Activated CD8-positive, alpha-beta memory T cell treated with anti-CD3 and anti-CD28 coated beads for 48 hours (primary cell): Measurements from ENCODE around the gene PLCE1.
A peak's percentile ranks its signal among the peaks of the same experiment; 100 is the strongest.
"Not testable (repeated sequence)": the region's sequence is repeated elsewhere in the genome, so short reads cannot be mapped to it uniquely, and the experiment has no call there.

Experiments used
- DNase-seq, 3 experiments: peaks; one replicate each; pipeline ENCODE4 v3.0.0-alpha.2; 2020; ENCODE audit warnings: low read depth in 2 of 3, low spot score in 2 of 3

PLCE1 gene

GRCh38 chr10:93993782-93994437, at the start of gene PLCE1:
TSS of gene PLCE1 (plus strand) at chr10:93993931. CDS start at chr10:94031047, 37,116 bp downstream.
- peak in 1 of 3 experiments; percentile 3 for DNase-seq

- DNase-seq = no peak
These were observed 47.9 kb upstream of the PLCE1 start for GRCh38 chr10:93945819-93946218.

DNA sequence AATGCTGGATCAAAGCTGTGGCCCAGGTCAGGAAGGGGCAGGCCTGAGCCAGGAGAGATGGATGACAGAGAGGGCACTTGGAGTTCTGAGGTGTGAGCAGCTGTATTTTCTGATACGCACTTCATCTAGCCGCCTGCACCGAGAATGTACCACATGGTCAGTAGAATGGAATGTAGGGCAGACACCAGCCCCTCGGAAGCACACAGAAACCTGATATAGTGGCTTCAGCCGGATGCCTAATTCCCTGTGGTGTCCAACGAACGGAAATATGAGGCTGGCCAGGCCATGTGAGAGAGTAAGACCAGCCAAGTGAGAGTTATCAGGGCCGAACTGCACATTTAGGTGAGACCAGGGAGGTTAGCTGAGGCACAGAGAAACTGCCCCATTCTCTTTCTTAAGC, 46.7 kb upstream of the PLCE1 start:
- no peak for DNase-seq

GRCh38 chr10:93947524-93947923, 46.2 kb upstream of the PLCE1 start:
- no peak for DNase-seq

DNA sequence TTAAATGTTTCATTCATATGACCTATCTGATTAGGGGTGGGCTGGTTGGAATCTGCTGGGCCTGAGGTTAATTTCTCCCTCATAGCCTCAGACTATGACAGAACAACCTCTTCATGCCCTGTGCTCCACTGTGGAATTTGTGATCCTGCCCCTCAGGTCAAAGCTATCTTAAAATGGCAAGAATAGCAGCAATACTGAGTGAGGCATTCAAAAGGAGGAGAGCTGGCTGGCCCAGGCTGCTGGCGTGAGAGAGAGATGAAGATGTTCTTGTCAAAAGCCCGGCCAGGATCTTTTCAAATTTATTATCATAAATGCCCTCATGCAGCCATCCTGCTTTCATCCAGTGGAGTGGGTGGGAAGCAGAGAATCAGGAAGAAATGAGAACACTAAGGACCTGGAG, 41.8 kb upstream of the PLCE1 start:
- no peak for DNase-seq

GRCh38 chr10:93954299-93954698, 39.4 kb upstream of the PLCE1 start:
- no peak for DNase-seq

DNA sequence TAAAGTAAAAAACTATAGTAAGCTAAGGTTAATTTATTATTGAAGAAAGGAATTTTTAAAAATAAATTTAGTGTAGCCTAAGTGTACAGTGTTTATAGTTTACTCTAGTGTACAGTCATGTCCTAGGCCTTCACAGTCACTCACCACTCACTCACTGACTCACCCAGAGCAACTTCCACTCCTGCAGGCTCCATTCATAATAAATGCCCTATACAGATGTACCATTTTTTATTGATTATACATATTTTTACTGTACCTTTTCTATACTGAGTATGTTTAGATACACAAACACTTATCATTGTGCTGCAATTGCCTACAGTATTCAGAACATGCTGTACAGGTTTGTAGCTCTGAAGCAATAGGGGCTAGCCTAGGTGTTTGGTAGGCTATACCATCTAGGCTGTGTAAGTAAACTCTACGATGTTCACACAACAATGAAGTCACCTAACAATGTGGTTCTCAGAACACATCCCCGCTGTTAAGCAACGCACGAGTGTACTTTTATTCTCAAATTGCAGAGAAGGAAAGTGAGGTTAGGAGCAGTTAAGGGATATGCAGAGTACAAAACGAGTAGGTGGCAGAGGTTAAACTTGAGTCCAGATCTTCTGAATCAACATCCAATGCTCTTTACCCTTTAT, 38.9 kb upstream of the PLCE1 start:
- DNase-seq = no peak

DNA sequence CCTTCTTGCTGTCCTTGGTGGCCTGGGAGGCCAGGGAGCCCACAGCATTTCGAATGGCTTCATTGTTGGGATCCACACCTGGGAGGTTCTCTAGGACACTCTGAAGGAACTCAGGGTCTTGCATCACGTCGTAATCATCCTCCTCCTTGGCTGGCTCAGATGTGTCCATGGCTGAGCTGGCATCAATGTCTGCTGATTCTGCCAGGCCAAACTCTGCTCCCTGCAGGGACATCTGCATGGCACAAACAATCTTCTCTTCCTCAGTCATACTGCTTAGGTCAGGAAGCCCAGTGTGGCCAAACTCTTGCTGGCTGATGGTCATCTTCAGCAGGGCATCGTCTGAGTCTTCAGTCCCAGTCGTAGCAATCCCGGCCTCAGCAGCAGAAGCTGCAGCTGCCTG, 34.9 kb upstream of the PLCE1 start:
- DNase-seq = no peak

- not testable (repeated sequence) for DNase-seq
These were observed 32.7 kb upstream of the PLCE1 start for GRCh38 chr10:93960988-93961387.

- DNase-seq = no peak
These were observed 30.8 kb upstream of the PLCE1 start for GRCh38 chr10:93962973-93963372.

DNA sequence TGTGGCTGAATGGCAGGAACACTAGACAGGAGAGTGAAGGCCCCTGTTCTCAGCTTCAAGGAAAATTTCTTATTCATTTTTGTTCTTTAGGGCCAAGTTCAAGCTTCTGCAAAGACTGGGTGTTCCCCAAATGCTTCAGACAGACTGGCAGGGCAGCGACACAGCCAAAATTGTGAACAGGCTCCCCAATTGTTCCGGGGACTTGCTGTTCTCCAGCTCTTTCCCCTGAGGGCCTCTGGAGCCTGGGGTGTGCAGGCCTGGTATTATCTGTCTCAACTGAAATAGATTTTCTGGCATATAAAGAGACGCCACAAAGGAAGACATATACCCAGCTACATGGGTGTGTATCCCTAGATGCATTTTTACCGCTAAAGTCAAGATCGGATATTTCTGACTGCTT, 30.3 kb upstream of the PLCE1 start:
- DNase-seq = no peak

DNA sequence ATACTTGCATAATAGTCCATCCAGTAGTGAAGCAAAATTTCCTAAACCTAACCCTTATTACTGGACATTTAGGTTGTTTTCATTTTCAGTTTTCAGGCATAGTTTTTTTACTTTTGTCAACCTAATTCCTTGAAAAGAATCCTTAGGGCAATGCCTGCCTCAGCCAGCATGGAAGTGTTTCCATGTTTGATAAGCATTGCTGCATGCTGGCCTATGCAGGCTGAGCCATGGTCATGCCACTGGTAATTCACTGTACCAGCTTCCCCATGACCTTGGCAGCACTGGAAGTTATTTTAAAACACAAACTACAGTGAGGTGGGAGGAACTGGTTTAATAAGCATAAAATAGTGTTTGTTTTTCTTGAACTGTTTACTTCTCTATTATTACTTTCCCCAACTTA, 27.8 kb upstream of the PLCE1 start:
- no peak for DNase-seq

DNA sequence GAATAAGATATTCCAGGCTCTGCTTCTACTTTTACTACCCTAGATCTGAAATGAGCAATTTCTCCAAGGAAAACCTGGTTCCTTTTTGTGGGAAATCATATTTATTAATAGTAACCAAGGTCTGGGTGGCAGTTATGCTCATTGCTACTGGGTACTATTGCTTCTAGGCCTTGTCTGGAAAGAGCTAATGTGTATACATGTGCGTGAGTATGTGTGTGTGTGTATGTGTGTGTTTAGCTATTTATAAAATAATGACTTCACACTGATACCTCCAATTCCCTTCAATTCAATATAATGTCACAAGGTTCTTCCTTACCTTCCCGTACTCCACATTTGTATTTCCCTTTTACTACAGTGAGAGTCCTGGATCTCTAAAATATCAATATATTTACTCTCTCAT, 26.0 kb upstream of the PLCE1 start:
- DNase-seq = no peak

DNA sequence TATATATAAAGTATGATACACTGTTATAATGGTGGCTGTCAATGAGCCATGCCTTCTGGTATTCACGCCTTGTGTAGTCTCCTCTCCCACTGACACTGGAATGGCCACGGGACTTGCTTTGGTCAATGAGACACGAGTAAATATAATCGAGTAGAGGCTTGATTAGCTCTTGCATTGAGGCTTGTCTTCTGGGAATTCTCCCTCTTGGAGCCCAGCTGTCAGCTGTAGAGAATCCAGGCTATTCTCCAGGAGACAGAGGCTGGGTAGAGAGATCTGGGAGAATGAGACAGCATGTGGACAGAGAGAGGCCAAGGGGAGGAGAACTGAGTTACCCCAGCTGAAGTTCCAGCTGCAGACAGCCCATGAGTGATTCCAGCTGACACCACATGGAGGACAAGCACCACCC, 25.2 kb upstream of the PLCE1 start:
- DNase-seq = no peak

DNA sequence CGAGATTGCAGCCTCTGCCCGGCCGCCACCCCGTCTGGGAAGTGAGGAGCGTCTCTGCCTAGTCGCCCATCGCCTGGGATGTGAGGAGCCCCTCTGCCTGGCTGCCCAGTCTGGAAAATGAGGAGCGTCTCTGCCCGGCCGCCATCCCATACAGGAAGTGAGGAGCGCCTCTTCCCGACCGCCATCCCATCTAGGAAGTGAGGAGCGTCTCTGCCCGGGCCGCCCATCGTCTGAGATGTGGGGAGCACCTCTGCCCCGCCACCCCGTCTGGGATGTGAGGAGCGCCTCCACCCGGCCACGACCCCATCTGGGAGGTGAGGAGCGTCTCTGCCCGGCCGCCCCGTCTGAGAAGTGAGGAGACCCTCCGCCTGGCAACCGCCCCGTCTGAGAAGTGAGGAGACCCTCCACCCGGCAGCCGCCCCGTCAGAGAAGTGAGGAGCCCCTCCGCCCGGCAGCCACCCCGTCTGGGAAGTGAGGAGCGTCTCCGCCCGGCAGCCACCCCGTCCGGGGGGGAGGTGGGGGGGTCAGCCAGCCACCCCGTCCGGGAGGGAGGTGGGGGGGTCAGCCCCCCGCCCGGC, 23.2 kb upstream of the PLCE1 start:
- DNase-seq = not testable (repeated sequence)

GRCh38 chr10:93973748-93974445, 19.8 kb upstream of the PLCE1 start:
- DNase-seq = no peak

GRCh38 chr10:93977442-93977841, 16.3 kb upstream of the PLCE1 start:
- no peak for DNase-seq

DNA sequence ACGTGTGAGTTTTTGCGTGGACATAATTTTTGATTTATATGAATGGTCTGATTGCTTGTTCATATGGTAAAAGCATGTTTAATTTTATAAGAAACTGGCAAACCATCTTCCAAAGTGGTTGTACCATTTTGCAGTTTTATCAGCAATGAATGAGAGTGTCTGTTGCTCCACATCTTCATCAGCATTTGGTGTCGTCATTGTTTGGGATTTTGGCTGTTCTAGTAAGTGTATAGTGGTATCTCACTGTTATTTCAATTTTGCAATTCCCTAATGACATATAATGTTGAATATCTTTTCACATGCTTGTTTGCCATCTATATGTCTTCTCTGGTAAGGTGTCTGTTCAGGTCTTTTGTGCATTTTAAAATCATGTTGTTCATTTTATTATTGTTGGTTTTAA, 13.2 kb upstream of the PLCE1 start:
- no peak for DNase-seq

- no peak for DNase-seq
These were observed 2.6 kb upstream of the PLCE1 start for GRCh38 chr10:93991114-93991513.

- no peak for DNase-seq
These were observed 2.0 kb upstream of the PLCE1 start for GRCh38 chr10:93991596-93992284.

- DNase-seq = no peak
These were observed 1.2 kb upstream of the PLCE1 start for GRCh38 chr10:93992400-93993030.
